Right renal cortex interstitium (tissue), 3 donors: ENCODE data around the gene CYBA. TPM values are rescaled to one million over a fixed set of nuclear protein-coding genes. Genes with fewer than 3 reads are reported as not detected.
"Not testable (repeated sequence)": the region's sequence is repeated elsewhere in the genome, so short reads cannot be mapped to it uniquely, and the experiment has no call there.

Source experiments
- DNase-seq, 3 donors: peaks; one replicate each; pipeline ENCODE4 v3.0.0-alpha.2; 2013; ENCODE audit warnings: low read depth in 3 of 3, low spot score in 2 of 3
- polyA plus RNA-seq, 3 donors: library from polyadenylated mRNA; unstranded; fragments of 120-200 nt; gene quantifications; one replicate each; pipeline ENCODE4 v1.2.1, GENCODE V29; 2013; ENCODE audit not compliant: insufficient read length in 3 of 3

The CYBA gene
- polyA plus RNA-seq, 3 donors = 71.7 to 102 (median 87.1) TPM

- peak in 1 of 3 donors; percentile 61 for DNase-seq
Measured at GRCh38 chr16:88686439-88687253, 35.8 kb upstream of the CYBA start, which contains the start of gene SNAI3. TSS of gene SNAI3 (minus strand) at chr16:88686507. CDS start at chr16:88686406, 101 bp downstream.

GRCh38 chr16:88686062-88686438 lies 35.2 kb upstream of the CYBA start:
- no peak for DNase-seq

- no peak for DNase-seq
Measured at GRCh38 chr16:88685156-88686061, 34.6 kb upstream of the CYBA start.

GRCh38 chr16:88684569-88685155 lies 33.8 kb upstream of the CYBA start:
- DNase-seq = no peak

- DNase-seq = no peak
Measured at GRCh38 chr16:88681709-88682451, 31.0 kb upstream of the CYBA start.

GRCh38 chr16:88681084-88681680 lies 30.3 kb upstream of the CYBA start:
- DNase-seq = no peak

- no peak for DNase-seq
Measured at GRCh38 chr16:88680554-88681083, 29.8 kb upstream of the CYBA start.

- DNase-seq = no peak
Measured at GRCh38 chr16:88678224-88678979, 27.5 kb upstream of the CYBA start.

GRCh38 chr16:88677721-88678120 lies 26.9 kb upstream of the CYBA start:
- DNase-seq = no peak

- no peak for DNase-seq
Measured at GRCh38 chr16:88676502-88677242, 25.8 kb upstream of the CYBA start.

GRCh38 chr16:88673716-88674379 lies 23.0 kb upstream of the CYBA start:
- DNase-seq = no peak

- DNase-seq = no peak
Measured at GRCh38 chr16:88672776-88673175, 21.9 kb upstream of the CYBA start.

GRCh38 chr16:88671806-88672205 lies 21.0 kb upstream of the CYBA start:
- no peak for DNase-seq

GRCh38 chr16:88669980-88670379 lies 19.1 kb upstream of the CYBA start:
- DNase-seq = no peak

GRCh38 chr16:88669493-88669892 lies 18.6 kb upstream of the CYBA start:
- not testable (repeated sequence) for DNase-seq

- DNase-seq = no peak
Measured at GRCh38 chr16:88667461-88667860, 16.6 kb upstream of the CYBA start.

- no peak for DNase-seq
Measured at GRCh38 chr16:88665570-88665969, 14.7 kb upstream of the CYBA start.

GRCh38 chr16:88665148-88665547 lies 14.3 kb upstream of the CYBA start:
- DNase-seq = no peak
